H9 (cell line): ENCODE results near the gene NOXA1. TPM values are rescaled to one million over a fixed set of nuclear protein-coding genes. Genes with fewer than 3 reads are reported as not detected.

Source experiments
- DNase-seq: peaks from one replicate; pipeline ENCODE4 v3.0.0-alpha.2; 2017
- H2AFZ ChIP-seq: one replicate; pipeline ENCODE4 v1.6.1; 2013; ENCODE audit warnings: mild to moderate bottlenecking, low read length, control low read depth, moderate library complexity
- H2AK5ac ChIP-seq: 2 replicates; pipeline ENCODE4 v1.6.1; 2013; ENCODE audit warnings: low read length, control low read depth, mixed read lengths; ENCODE audit not compliant: insufficient read length
- H2BK120ac ChIP-seq: one replicate; pipeline ENCODE4 v1.6.1; 2013; ENCODE audit warnings: low read depth, mild to moderate bottlenecking, low read length, control low read depth, inconsistent platforms; ENCODE audit not compliant: poor library complexity, severe bottlenecking
- H2BK12ac ChIP-seq: 2 replicates; pipeline ENCODE4 v1.6.1; 2013; ENCODE audit warnings: low read length, control low read depth, mixed read lengths, low read depth; ENCODE audit not compliant: insufficient read length
- H2BK15ac ChIP-seq: 2 replicates; pipeline ENCODE4 v1.6.1; 2013; ENCODE audit warnings: low read depth, low read length, control low read depth
- H2BK20ac ChIP-seq: one replicate; pipeline ENCODE4 v1.6.1; 2013; ENCODE audit warnings: low read depth, mild to moderate bottlenecking, low read length, control low read depth, inconsistent platforms; ENCODE audit not compliant: poor library complexity, severe bottlenecking
- H2BK5ac ChIP-seq: 2 replicates; pipeline ENCODE4 v1.6.1; 2013; ENCODE audit warnings: low read length, control low read depth, mixed read lengths; ENCODE audit not compliant: insufficient read length
- H3K14ac ChIP-seq: 2 replicates; pipeline ENCODE4 v1.6.1; 2013; ENCODE audit warnings: low read length, control low read depth; ENCODE audit not compliant: insufficient read depth
- H3K18ac ChIP-seq: 2 replicates; pipeline ENCODE4 v1.6.1; 2013; ENCODE audit warnings: low read depth, mild to moderate bottlenecking, mixed read lengths, low read length, control low read depth; ENCODE audit not compliant: insufficient read length
- H3K23ac ChIP-seq: 2 replicates; pipeline ENCODE4 v1.6.1; 2013; ENCODE audit warnings: low read length, control low read depth, mixed read lengths, low read depth; ENCODE audit not compliant: insufficient read length
- H3K23me2 ChIP-seq: 2 replicates; pipeline ENCODE4 v1.6.1; 2013; ENCODE audit warnings: low read depth, mild to moderate bottlenecking, mixed read lengths, low read length, control low read depth; ENCODE audit not compliant: insufficient read length, poor library complexity, severe bottlenecking
- H3K27ac ChIP-seq: 2 replicates; pipeline ENCODE4 v1.5.1; 2013; ENCODE audit warnings: low read length, control low read depth, mixed read lengths, low read depth; ENCODE audit not compliant: insufficient read length
- H3K27me3 ChIP-seq: 2 replicates; pipeline ENCODE4 v1.6.1; 2013; ENCODE audit warnings: low read length, control low read depth, inconsistent platforms; ENCODE audit not compliant: insufficient read depth
- H3K4ac ChIP-seq: 2 replicates; pipeline ENCODE4 v1.6.1; 2013; ENCODE audit warnings: low read depth, mild to moderate bottlenecking, control low read depth, inconsistent platforms, low read length, moderate library complexity
- H3K4me1 ChIP-seq: 2 replicates; pipeline ENCODE4 v1.6.1; 2013; ENCODE audit warnings: low read length, control low read depth, inconsistent platforms; ENCODE audit not compliant: insufficient read depth
- H3K4me2 ChIP-seq: 2 replicates; pipeline ENCODE4 v1.6.1; 2013; ENCODE audit warnings: low read length, control low read depth, mixed read lengths; ENCODE audit not compliant: insufficient read length, insufficient read depth
- H3K56ac ChIP-seq: 2 replicates; pipeline ENCODE4 v1.6.1; 2013; ENCODE audit warnings: low read depth, mild to moderate bottlenecking, mixed read lengths, low read length, control low read depth; ENCODE audit not compliant: insufficient read length
- H3K79me1 ChIP-seq: 2 replicates; pipeline ENCODE4 v1.6.1; 2013; ENCODE audit warnings: low read depth, mild to moderate bottlenecking, moderate library complexity, low read length, control low read depth, inconsistent platforms; ENCODE audit not compliant: insufficient read depth, poor library complexity, severe bottlenecking
- H3K79me2 ChIP-seq: 2 replicates; pipeline ENCODE4 v1.6.1; 2013; ENCODE audit warnings: low read length, control low read depth, inconsistent platforms; ENCODE audit not compliant: insufficient read depth
- H3K9ac ChIP-seq: 2 replicates; pipeline ENCODE4 v1.6.1; 2013; ENCODE audit warnings: low read length, control low read depth, mixed read lengths; ENCODE audit not compliant: insufficient read length; ENCODE audit errors: extremely low read depth
- H3K9me3 ChIP-seq: one replicate; pipeline ENCODE4 v1.6.1; 2013; ENCODE audit warnings: low read depth, low read length, inconsistent platforms; ENCODE audit not compliant: control insufficient read depth
- H3T11ph ChIP-seq: one replicate; pipeline ENCODE4 v1.6.1; 2013; ENCODE audit warnings: mild to moderate bottlenecking, low read length, control low read depth, inconsistent platforms
- H4K20me1 ChIP-seq: one replicate; pipeline ENCODE4 v1.6.1; 2013; ENCODE audit not compliant: control insufficient read depth, insufficient read length, insufficient read depth
- H4K5ac ChIP-seq: 2 replicates; pipeline ENCODE4 v1.6.1; 2013; ENCODE audit warnings: low read depth, mild to moderate bottlenecking, mixed read lengths, low read length, control low read depth; ENCODE audit not compliant: insufficient read length
- H4K8ac ChIP-seq: replicated peaks from 2 replicates; pipeline ENCODE4 v1.6.1; 2013; ENCODE audit warnings: low read length, control low read depth, mixed read lengths, low read depth; ENCODE audit not compliant: insufficient read length
- H4K91ac ChIP-seq: 2 replicates; pipeline ENCODE4 v1.6.1; 2013; ENCODE audit warnings: low read depth, mild to moderate bottlenecking, moderate library complexity, mixed read lengths, low read length, control low read depth; ENCODE audit not compliant: insufficient read length
- H3K27ac Mint-ChIP-seq, 3 experiments: 2 replicates in 2 of 3; 3 replicates in 1 of 3; pipeline ENCODE4 v1.8.0; 2020 to 2021; ENCODE audit warnings: mixed read lengths in 3 of 3, mild to moderate bottlenecking in 1 of 3, moderate library complexity in 1 of 3
- H3K27me3 Mint-ChIP-seq: 2 replicates; pipeline ENCODE4 v1.8.0; 2021; ENCODE audit warnings: low read depth, mild to moderate bottlenecking, moderate library complexity, mixed read lengths
- H3K36me3 Mint-ChIP-seq, 3 experiments: 2 replicates in 2 of 3; 3 replicates in 1 of 3; pipeline ENCODE4 v1.8.0; 2020 to 2021; ENCODE audit warnings: low read depth in 3 of 3, mixed read lengths in 3 of 3; ENCODE audit not compliant: insufficient read depth in 1 of 3
- H3K4me1 Mint-ChIP-seq, 2 experiments: 2 replicates each; pipeline ENCODE4 v1.8.0; 2020; ENCODE audit warnings: mixed read lengths in 2 of 2
- H3K4me3 Mint-ChIP-seq, 2 experiments: 2 replicates in 1 of 2; 3 replicates in 1 of 2; pipeline ENCODE4 v1.8.0; 2020 to 2021; ENCODE audit warnings: mild to moderate bottlenecking in 2 of 2, mixed read lengths in 2 of 2, moderate library complexity in 1 of 2
- H3K9me3 Mint-ChIP-seq, 2 experiments: 2 replicates in 1 of 2; 3 replicates in 1 of 2; pipeline ENCODE4 v1.8.0; 2020; ENCODE audit warnings: mild to moderate bottlenecking in 2 of 2, mixed read lengths in 2 of 2, moderate library complexity in 1 of 2
- WGBS: extraction: QIAGEN DNeasy Blood & Tissue Kit; methylation state at CpG from one replicate; pipeline ENCODE4 v1.1.7; 2013; ENCODE audit warnings: missing lambda C conversion rate, low lambda C conversion rate, mixed read lengths; ENCODE audit not compliant: insufficient read length; ENCODE audit errors: extremely low coverage; 5-methylcytosine and 5-hydroxymethylcytosine counted together
- total RNA-seq: library from RNA; stranded (reverse); gene quantifications from 2 replicates; pipeline ENCODE4 v1.2.1, GENCODE V29; 2021
- TF ChIP-seq, protein P1 (sequence below): fragments of 200-600 bp; sonication (generic); conservative IDR thresholded peaks from 3 replicates; pipeline ENCODE4 v1.8.0; 2021; ENCODE audit warnings: antibody characterized with exemption, mild to moderate bottlenecking

NOXA1 gene
- total RNA-seq, 1 experiment from 2014 or later = 2.0 TPM

DNA sequence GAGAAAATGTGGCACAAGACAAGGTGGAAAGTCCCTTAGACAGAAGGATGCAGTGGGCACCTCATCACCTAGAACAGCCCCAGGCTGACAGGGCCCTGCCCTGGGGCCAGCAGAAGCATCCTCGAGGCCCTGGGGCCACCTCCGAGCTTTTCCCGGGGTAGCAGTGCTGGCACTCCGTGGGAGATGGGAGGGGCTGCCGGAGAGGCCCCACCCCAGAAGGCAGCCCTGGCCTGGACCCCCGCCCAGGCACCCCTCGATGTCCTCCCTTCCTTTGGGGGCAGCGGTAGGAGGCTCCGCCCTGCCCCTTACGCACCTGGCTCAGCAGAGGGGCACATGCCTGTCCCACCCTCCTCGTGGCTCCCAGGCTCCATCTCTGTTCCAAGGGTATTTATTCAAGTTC, 53.7 kb downstream of the NOXA1 start:
- Histone ChIP-seq H3K4ac (no peak overlapping the region), H4K5ac (no peak overlapping the region), H3K9ac (no peak overlapping the region), H3K9me3 (peaks cover 3% of the 10 kb centered on the region), H2BK15ac (no peak overlapping the region), H3K27ac (no peak overlapping the region), H2BK12ac (no peak overlapping the region), H2BK20ac (no peak overlapping the region), H2AK5ac (no peak overlapping the region), H3K23me2 (no peaks in the 10 kb centered on the region), H3K18ac (no peak overlapping the region), H4K8ac (no peak overlapping the region), H3K79me1 (no peaks in the 10 kb centered on the region), H2AFZ (no peak overlapping the region), H4K20me1 (no peaks in the 10 kb centered on the region), H3K4me1 (no peaks in the 10 kb centered on the region), H3K23ac (no peak overlapping the region), H3K56ac (no peak overlapping the region), H2BK120ac (no peak overlapping the region), H3K27me3 (no peaks in the 10 kb centered on the region), H2BK5ac (no peak overlapping the region), H3K4me2 (no peak overlapping the region), H4K91ac (no peak overlapping the region), H3K79me2 (no peaks in the 10 kb centered on the region), H3K14ac (no peak overlapping the region), H3T11ph (no peak overlapping the region)
- DNase-seq = no peak
- WGBS = no CpG with 5 or more reads among the region's 11 CpGs
- Mint-ChIP-seq H3K4me3 (peak overlapping the region in 1 of 2 experiments; percentile 50; a peak in 1 of 5 replicates), H3K9me3 (peaks cover 28% of the 10 kb centered on the region in 2 experiments), H3K27ac (0 out of 7 replicates have a peak overlapping the region, but pooled peaks of 1 of the 3 experiments have one; percentile 40), H3K4me1 (peaks cover 4 to 5% of the 10 kb centered on the region in 2 experiments; a peak in 3 of 4 replicates), H3K36me3 (peaks cover 0 to 14% (median 6%) of the 10 kb centered on the region in 3 experiments; a peak in 5 of 7 replicates), H3K27me3 (peaks cover 21% of the 10 kb centered on the region)
- TF ChIP-seq, protein P1, sequence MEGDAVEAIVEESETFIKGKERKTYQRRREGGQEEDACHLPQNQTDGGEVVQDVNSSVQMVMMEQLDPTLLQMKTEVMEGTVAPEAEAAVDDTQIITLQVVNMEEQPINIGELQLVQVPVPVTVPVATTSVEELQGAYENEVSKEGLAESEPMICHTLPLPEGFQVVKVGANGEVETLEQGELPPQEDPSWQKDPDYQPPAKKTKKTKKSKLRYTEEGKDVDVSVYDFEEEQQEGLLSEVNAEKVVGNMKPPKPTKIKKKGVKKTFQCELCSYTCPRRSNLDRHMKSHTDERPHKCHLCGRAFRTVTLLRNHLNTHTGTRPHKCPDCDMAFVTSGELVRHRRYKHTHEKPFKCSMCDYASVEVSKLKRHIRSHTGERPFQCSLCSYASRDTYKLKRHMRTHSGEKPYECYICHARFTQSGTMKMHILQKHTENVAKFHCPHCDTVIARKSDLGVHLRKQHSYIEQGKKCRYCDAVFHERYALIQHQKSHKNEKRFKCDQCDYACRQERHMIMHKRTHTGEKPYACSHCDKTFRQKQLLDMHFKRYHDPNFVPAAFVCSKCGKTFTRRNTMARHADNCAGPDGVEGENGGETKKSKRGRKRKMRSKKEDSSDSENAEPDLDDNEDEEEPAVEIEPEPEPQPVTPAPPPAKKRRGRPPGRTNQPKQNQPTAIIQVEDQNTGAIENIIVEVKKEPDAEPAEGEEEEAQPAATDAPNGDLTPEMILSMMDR = no peak
